ENCODE results near the gene GATD1. TPM values are rescaled to one million over a fixed set of nuclear protein-coding genes. Genes with fewer than 3 reads are reported as not detected.

The GATD1 gene
- total and polyA plus RNA-seq, 2 donors (not counting 1 experiment from before 2014, with no cell fraction given), result 62.4 to 70.0 TPM

GRCh38 chr11:788953-789940, 12.0 kb upstream of the GATD1 start:
- Mint-ChIP-seq H3K27me3 (no peaks in the 10 kb centered on the region), H3K4me1 (peaks cover 4% of the 10 kb centered on the region), H3K27ac (no peak overlapping the region), H3K4me3 (peak overlapping the region; percentile 16), H3K9me3 (ENCODE audit: insufficient read depth) (no peaks in the 10 kb centered on the region)
- H3K36me3 ChIP-seq (replicated peaks in 1 of 2; ENCODE audit: control extremely low read depth in 1 of 2, control insufficient read depth in 1 of 2, extremely low read depth in 1 of 2, insufficient read depth in 2 of 2, low read length in 1 of 2), result peaks cover 0 to 7% of the 10 kb centered on the region in 2 experiments
- H4K20me1 ChIP-seq (ENCODE audit: control insufficient read depth, insufficient read depth, low read length, poor library complexity, severe bottlenecking), result peaks cover 37% of the 10 kb centered on the region
- TF ChIP-seq CTCF (IDR thresholded peaks at IDR 0.05), result no peak
- no peak for TF ChIP-seq EZH2 (IDR thresholded peaks at IDR 0.05; ENCODE audit: borderline replicate concordance, insufficient read depth, low read depth, low read length, poor library complexity, severe bottlenecking)
- POLR2A ChIA-PET, result no interaction called here
- H3K9ac ChIP-seq (ENCODE audit: low read length), result no peak overlapping the region
- H3K27me3 ChIP-seq (replicated peaks in 1 of 4; ENCODE audit: control extremely low read depth in 1 of 4, control insufficient read depth in 3 of 4, insufficient read depth in 4 of 4, low read length in 3 of 4), result peaks cover 0 to 24% (median 5%) of the 10 kb centered on the region in 4 experiments
- ATAC-seq (ENCODE audit: low read depth) (no peak), DNase-seq (no peak)
- H3K9me3 ChIP-seq (ENCODE audit: control extremely low read depth in 1 of 3, control insufficient read depth in 2 of 3, insufficient read depth in 1 of 3, low read length in 2 of 3), result peaks cover 0 to 3% (median 0%) of the 10 kb centered on the region in 3 donors
- 52% methylated on average over 29 of the region's 31 CpGs for WGBS (ENCODE audit: insufficient coverage)
- CTCF ChIA-PET, result no interaction called here
- intact Hi-C loops (cut with micrococcal nuclease), result no loop called here
- peaks cover 10 to 20% of the 10 kb centered on the region in 2 donors for H3K4me1 ChIP-seq (ENCODE audit: control insufficient read depth in 2 of 2, insufficient read depth in 2 of 2, low read length in 2 of 2)
- H2AFZ ChIP-seq (ENCODE audit: insufficient read depth, low read depth, low read length, poor library complexity, severe bottlenecking), result no peak overlapping the region
- H3K27ac ChIP-seq (ENCODE audit: low read length in 2 of 2), result no peak overlapping the region
- peaks cover 8% of the 10 kb centered on the region for H3K79me2 ChIP-seq (ENCODE audit: control insufficient read depth, insufficient read depth, low read length)
- H3K4me3 ChIP-seq (ENCODE audit: control extremely low read depth in 1 of 5, extremely low read depth in 1 of 5, insufficient read depth in 1 of 5, low read depth in 2 of 5, low read length in 4 of 5), result no peak overlapping the region
- peak overlapping the region; percentile 37 for H3K4me2 ChIP-seq (replicated peaks; ENCODE audit: low read depth, low read length, poor library complexity, severe bottlenecking)
